H1 (cell line): Measurements from ENCODE around the gene CCDC141. TPM values are rescaled to one million over a fixed set of nuclear protein-coding genes. Genes with fewer than 3 reads are reported as not detected.
"Not testable (repeated sequence)": the region's sequence is repeated elsewhere in the genome, so short reads cannot be mapped to it uniquely, and the experiment has no call there.

Source experiments
- CTCF ChIA-PET: fragments of 300-600 bp; sonication (Branson Sonifier 250); formaldehyde crosslinking; loops from one replicate; lab custom pipeline; 2021; ENCODE audit not compliant: partially characterized antibody; lab: Charles Lee
- POLR2A ChIA-PET: fragments of 300-600 bp; sonication (Branson Sonifier 250); formaldehyde crosslinking; loops from one replicate; lab custom pipeline; 2021; ENCODE audit warnings: inconsistent platforms; ENCODE audit not compliant: partially characterized antibody; lab: Charles Lee
- DNase-seq, 2 experiments: peaks; one replicate each; pipeline versions ENCODE4 v3.0.0 to v3.0.0-alpha.2; 2010 to 2022; ENCODE audit warnings: low spot score in 2 of 2, low read depth in 1 of 2, mixed read lengths in 1 of 2
- FAIRE-seq: peaks from 2 replicates; lab custom pipeline; 2011; peaks lifted over from hg19 to GRCh38; lab: Jason Lieb, UNC
- H2AFZ ChIP-seq: 2 replicates; pipeline ENCODE4 v1.8.1; 2012; ENCODE audit warnings: low read length, inconsistent platforms
- H2AK5ac ChIP-seq: 2 replicates; pipeline ENCODE4 v1.6.1; 2013; ENCODE audit warnings: low read depth, low read length
- H2BK120ac ChIP-seq: replicated peaks from 2 replicates; pipeline ENCODE3; 2013; ENCODE audit warnings: low read depth, low read length, inconsistent platforms
- H2BK12ac ChIP-seq: 2 replicates; pipeline ENCODE4 v1.6.1; 2013; ENCODE audit warnings: low read depth, low read length
- H2BK15ac ChIP-seq: 2 replicates; pipeline ENCODE4 v1.6.1; 2013; ENCODE audit warnings: low read length
- H2BK20ac ChIP-seq: 2 replicates; pipeline ENCODE4 v1.6.1; 2013; ENCODE audit warnings: low read length
- H2BK5ac ChIP-seq: 2 replicates; pipeline ENCODE4 v1.6.1; 2013; ENCODE audit warnings: low read depth, low read length
- H3K14ac ChIP-seq: 2 replicates; pipeline ENCODE4 v1.6.1; 2013; ENCODE audit warnings: inconsistent platforms; ENCODE audit not compliant: insufficient read length
- H3K18ac ChIP-seq: 2 replicates; pipeline ENCODE4 v1.6.1; 2013; ENCODE audit warnings: low read length; ENCODE audit errors: extremely low read depth
- H3K23ac ChIP-seq: 2 replicates; pipeline ENCODE4 v1.6.1; 2013; ENCODE audit warnings: inconsistent platforms; ENCODE audit not compliant: insufficient read length
- H3K23me2 ChIP-seq: 2 replicates; pipeline ENCODE4 v1.6.1; 2013; ENCODE audit warnings: low read depth, low read length
- H3K27ac ChIP-seq: 2 replicates; pipeline ENCODE4 v1.6.1; 2011; ENCODE audit warnings: low read depth, low read length, inconsistent platforms
- H3K27me3 ChIP-seq, 4 experiments: replicated peaks in 1 of 4; 1 replicate in 1 of 4; 2 replicates in 3 of 4; pipeline versions ENCODE4 v1.6.1 to v1.8.1; 2011 to 2013; ENCODE audit warnings: low read length in 3 of 4, mild to moderate bottlenecking in 3 of 4, inconsistent platforms in 2 of 4, mixed read lengths in 2 of 4, moderate library complexity in 1 of 4; ENCODE audit not compliant: control insufficient read depth in 3 of 4, insufficient read depth in 3 of 4; ENCODE audit errors: extremely low read depth in 1 of 4
- H3K36me3 ChIP-seq, 4 experiments: 2 replicates each; pipeline versions ENCODE4 v1.6.1 to v1.8.1; 2011 to 2013; ENCODE audit warnings: mild to moderate bottlenecking in 4 of 4, low read length in 3 of 4, moderate library complexity in 2 of 4, control low read depth in 1 of 4, inconsistent platforms in 1 of 4; ENCODE audit not compliant: insufficient read depth in 4 of 4, control insufficient read depth in 2 of 4
- H3K4ac ChIP-seq: replicated peaks from 2 replicates; pipeline ENCODE3; 2013; ENCODE audit warnings: low read length, low read depth, mixed read lengths, inconsistent platforms; ENCODE audit not compliant: insufficient read length
- H3K4me1 ChIP-seq, 4 experiments: replicated peaks in 1 of 4; 1 replicate in 1 of 4; 2 replicates in 3 of 4; pipeline versions ENCODE4 v1.6.1 to v1.8.1; 2011 to 2013; ENCODE audit warnings: low read length in 3 of 4, inconsistent platforms in 2 of 4, mixed read lengths in 1 of 4; ENCODE audit not compliant: insufficient read depth in 4 of 4, control insufficient read depth in 3 of 4
- H3K4me2 ChIP-seq, 2 experiments: 2 replicates each; pipeline versions ENCODE4 v1.6.1 to v1.8.1; 2011 to 2013; ENCODE audit warnings: low read depth in 2 of 2, low read length in 2 of 2, control low read depth in 1 of 2, inconsistent platforms in 1 of 2, mild to moderate bottlenecking in 1 of 2; ENCODE audit not compliant: insufficient read depth in 1 of 2
- H3K4me3 ChIP-seq, 4 experiments: fragments of 200-600, 300-600 bp in 1 of 4; sonication (generic), shearing (Covaris generic), sonication (Bioruptor Twin) in 1 of 4; 2 replicates each; pipeline versions ENCODE4 v1.5.1 to v1.8.1; 2011 to 2016; ENCODE audit warnings: low read length in 4 of 4, low read depth in 3 of 4, control low read depth in 2 of 4, inconsistent platforms in 2 of 4, mild to moderate bottlenecking in 2 of 4, mixed read lengths in 1 of 4, moderate library complexity in 1 of 4; ENCODE audit not compliant: insufficient read depth in 2 of 4; ENCODE audit errors: extremely low read depth in 1 of 4
- H3K56ac ChIP-seq: replicated peaks from 2 replicates; pipeline ENCODE3; 2013; ENCODE audit warnings: low read depth, mild to moderate bottlenecking, mixed read lengths, low read length, inconsistent platforms; ENCODE audit not compliant: insufficient read length
- H3K79me1 ChIP-seq: 2 replicates; pipeline ENCODE4 v1.6.1; 2013; ENCODE audit warnings: low read depth, low read length, control low read depth
- H3K79me2 ChIP-seq, 2 experiments: 2 replicates each; pipeline versions ENCODE4 v1.6.1 to v1.8.1; 2012 to 2013; ENCODE audit warnings: low read length in 2 of 2, mild to moderate bottlenecking in 2 of 2, inconsistent platforms in 1 of 2; ENCODE audit not compliant: insufficient read depth in 2 of 2, control insufficient read depth in 1 of 2
- H3K9ac ChIP-seq, 4 experiments: replicated peaks in 1 of 4; 1 replicate in 1 of 4; 2 replicates in 3 of 4; pipeline versions ENCODE4 v1.6.1 to v1.8.1; 2011 to 2013; ENCODE audit warnings: low read depth in 3 of 4, low read length in 3 of 4, control low read depth in 2 of 4, mild to moderate bottlenecking in 2 of 4, moderate library complexity in 2 of 4, inconsistent platforms in 1 of 4; ENCODE audit errors: extremely low read depth in 1 of 4
- H3K9me3 ChIP-seq, 2 experiments: 2 replicates each; pipeline versions ENCODE4 v1.6.1 to v1.8.1; 2012 to 2013; ENCODE audit warnings: mild to moderate bottlenecking in 2 of 2, moderate library complexity in 2 of 2, control low read depth in 1 of 2, inconsistent platforms in 1 of 2, low read depth in 1 of 2, low read length in 1 of 2, mixed read lengths in 1 of 2; ENCODE audit not compliant: insufficient read depth in 2 of 2
- H4K20me1 ChIP-seq, 2 experiments: replicated peaks in 1 of 2; 2 replicates each; pipeline versions ENCODE3 to v1.8.1; 2011 to 2013; ENCODE audit warnings: inconsistent platforms in 2 of 2, low read length in 2 of 2, mild to moderate bottlenecking in 1 of 2; ENCODE audit not compliant: insufficient read depth in 2 of 2, control insufficient read depth in 1 of 2
- H4K5ac ChIP-seq: 2 replicates; pipeline ENCODE4 v1.6.1; 2013; ENCODE audit warnings: low read length, low read depth, mixed read lengths, inconsistent platforms; ENCODE audit not compliant: insufficient read length
- H4K8ac ChIP-seq: 2 replicates; pipeline ENCODE4 v1.8.0; 2013; ENCODE audit warnings: mild to moderate bottlenecking, moderate library complexity, low read length, inconsistent platforms; ENCODE audit not compliant: insufficient read depth; ENCODE audit errors: extremely low read depth
- H4K91ac ChIP-seq: replicated peaks from 2 replicates; pipeline ENCODE3; 2013; ENCODE audit warnings: low read length, mixed read lengths, inconsistent platforms; ENCODE audit not compliant: insufficient read length
- RAD21 ChIP-seq, 2 experiments: IDR thresholded peaks in 1 of 2; conservative IDR thresholded peaks in 1 of 2; 2 replicates each; pipeline ENCODE4 v1.6.1; 2011; ENCODE audit warnings: low read depth in 2 of 2, low read length in 2 of 2, improper control_type of control experiment in 1 of 2, inconsistent platforms in 1 of 2, mild to moderate bottlenecking in 1 of 2, moderate library complexity in 1 of 2
- WGBS, 2 experiments: shearing (Covaris generic) in 1 of 2; methylation state at CpG; one replicate each; pipeline versions ENCODE4 v1.1.6 to v1.1.7; 2013 to 2015; ENCODE audit warnings: low lambda C conversion rate in 2 of 2, mixed read lengths in 2 of 2, inconsistent platforms in 1 of 2, low coverage in 1 of 2, missing lambda C conversion rate in 1 of 2; ENCODE audit not compliant: insufficient replicate concordance in 2 of 2, insufficient coverage in 1 of 2, insufficient read length in 1 of 2; ENCODE audit errors: extremely low coverage in 1 of 2, missing lambda C conversion rate in 1 of 2; 5-methylcytosine and 5-hydroxymethylcytosine counted together
- polyA plus RNA-seq, 7 experiments: library from polyadenylated mRNA; depleted of rRNA in 3 of 7; stranded (reverse) in 5 of 7; unstranded in 2 of 7; fragments of >200 nt in 5 of 7; fragments of 200-250 nt in 2 of 7; gene quantifications; 1 replicate in 5 of 7; 2 replicates in 1 of 7; 4 replicates in 1 of 7; pipeline versions ENCODE4 v1.2.1 to v1.2.3, GENCODE V29; 2011 to 2013; ENCODE audit warnings: missing spikeins in 2 of 7, mixed read lengths in 2 of 7
- total RNA-seq: library from RNA; stranded (reverse); fragmentation: NEBNext Ultra II Directional; extraction: Animal tissue kit (Norgen Biotek cat#: 25700); gene quantifications from 2 replicates; pipeline ENCODE4 v1.2.1, GENCODE V29; 2021
- TF ChIP-seq, protein P1 (sequence below), 3 experiments: IDR thresholded peaks; 1 replicate in 2 of 3; 2 replicates in 1 of 3; pipeline versions ENCODE4 v1.5.1 to v1.6.1; 2011; ENCODE audit warnings: low read length in 3 of 3, mild to moderate bottlenecking in 3 of 3, inconsistent platforms in 2 of 3, low read depth in 1 of 3, moderate library complexity in 1 of 3; ENCODE audit not compliant: insufficient read depth in 1 of 3; ENCODE audit errors: control extremely low read depth in 1 of 3

CCDC141 gene
- total and polyA plus RNA-seq, 2 of the 8 experiments (the other 6 are each of a cell fraction or from before 2014, with no cell fraction given), result 0.56 to 21.6 TPM

DNA sequence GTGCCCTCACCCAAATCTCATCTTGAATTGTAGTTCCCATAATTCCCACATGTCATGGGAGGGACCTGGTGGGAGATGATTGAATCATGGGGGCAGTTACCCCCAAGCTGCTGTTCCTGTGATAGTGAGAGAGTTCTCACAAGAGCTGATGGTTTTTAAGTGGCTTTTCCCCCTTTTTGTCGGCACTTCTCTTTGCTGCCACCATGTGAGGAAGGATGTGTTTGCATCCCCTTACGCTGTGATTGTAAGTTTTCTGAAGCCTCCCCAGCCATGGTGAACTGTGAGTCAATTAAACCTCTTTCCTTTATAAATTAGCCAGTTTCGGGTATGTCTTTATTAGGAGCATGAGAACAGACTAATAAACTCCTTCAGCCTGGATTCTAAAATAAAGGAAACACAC lies 57.2 kb downstream of the CCDC141 start:
- H3K56ac ChIP-seq, H3K4ac ChIP-seq, H3K4me2 ChIP-seq, H3K23ac ChIP-seq, DNase-seq, H2BK120ac ChIP-seq, H2BK20ac ChIP-seq, H3K23me2 ChIP-seq, H2AFZ ChIP-seq, H2BK5ac ChIP-seq, H3K36me3 ChIP-seq, POLR2A ChIA-PET, H4K91ac ChIP-seq, H3K4me1 ChIP-seq, H3K18ac ChIP-seq, H2BK15ac ChIP-seq, H3K9ac ChIP-seq, H4K20me1 ChIP-seq, H4K8ac ChIP-seq, H3K27me3 ChIP-seq, H2AK5ac ChIP-seq, H3K4me3 ChIP-seq, H3K27ac ChIP-seq, H3K79me2 ChIP-seq, H3K14ac ChIP-seq, H2BK12ac ChIP-seq, H4K5ac ChIP-seq, H3K79me1 ChIP-seq: not testable (repeated sequence)
- CTCF ChIA-PET, result interaction anchor here (0.6 to 2.2 kb wide), 9 partner anchors 9 to 197 kb away, joined by 3 to 8 read pairs (median 3); no protein-coding TSS in a partner anchor
- 84% methylated on average over 3 of the region's 3 CpGs; no CpG with 5 or more reads in 1 of the 2 experiments for WGBS, 2 experiments
- FAIRE-seq, result peak; percentile 60
- peaks cover 9 to 10% of the 10 kb centered on the region in 2 experiments for H3K9me3 ChIP-seq
- peak; percentile 50 to 52 for TF ChIP-seq RAD21 (IDR thresholded peaks at IDR 0.05 in 1 of 2, conservative IDR thresholded peaks at IDR 0.05 in 1 of 2; ENCODE audit: low read depth in 2 of 2, low read length in 2 of 2)
- TF ChIP-seq, protein P1, sequence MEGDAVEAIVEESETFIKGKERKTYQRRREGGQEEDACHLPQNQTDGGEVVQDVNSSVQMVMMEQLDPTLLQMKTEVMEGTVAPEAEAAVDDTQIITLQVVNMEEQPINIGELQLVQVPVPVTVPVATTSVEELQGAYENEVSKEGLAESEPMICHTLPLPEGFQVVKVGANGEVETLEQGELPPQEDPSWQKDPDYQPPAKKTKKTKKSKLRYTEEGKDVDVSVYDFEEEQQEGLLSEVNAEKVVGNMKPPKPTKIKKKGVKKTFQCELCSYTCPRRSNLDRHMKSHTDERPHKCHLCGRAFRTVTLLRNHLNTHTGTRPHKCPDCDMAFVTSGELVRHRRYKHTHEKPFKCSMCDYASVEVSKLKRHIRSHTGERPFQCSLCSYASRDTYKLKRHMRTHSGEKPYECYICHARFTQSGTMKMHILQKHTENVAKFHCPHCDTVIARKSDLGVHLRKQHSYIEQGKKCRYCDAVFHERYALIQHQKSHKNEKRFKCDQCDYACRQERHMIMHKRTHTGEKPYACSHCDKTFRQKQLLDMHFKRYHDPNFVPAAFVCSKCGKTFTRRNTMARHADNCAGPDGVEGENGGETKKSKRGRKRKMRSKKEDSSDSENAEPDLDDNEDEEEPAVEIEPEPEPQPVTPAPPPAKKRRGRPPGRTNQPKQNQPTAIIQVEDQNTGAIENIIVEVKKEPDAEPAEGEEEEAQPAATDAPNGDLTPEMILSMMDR (IDR thresholded peaks at IDR 0.05; ENCODE audit: control extremely low read depth in 1 of 3, insufficient read depth in 1 of 3, low read depth in 1 of 3, low read length in 3 of 3), result peak; percentile 17 to 45 (median 39); a peak in 3 of 4 replicates
